Activated CD4-positive, alpha-beta T cell treated with anti-CD3 and anti-CD28 coated beads, Interleukin-2, amount 50 U/mL, for 4 hours (primary cell): Measurements from ENCODE around the gene CADM1.

ENCODE experiments used
- DNase-seq, 2 experiments: peaks; one replicate each; pipeline ENCODE4 v3.0.0-alpha.2; 2020

CADM1 gene

DNA sequence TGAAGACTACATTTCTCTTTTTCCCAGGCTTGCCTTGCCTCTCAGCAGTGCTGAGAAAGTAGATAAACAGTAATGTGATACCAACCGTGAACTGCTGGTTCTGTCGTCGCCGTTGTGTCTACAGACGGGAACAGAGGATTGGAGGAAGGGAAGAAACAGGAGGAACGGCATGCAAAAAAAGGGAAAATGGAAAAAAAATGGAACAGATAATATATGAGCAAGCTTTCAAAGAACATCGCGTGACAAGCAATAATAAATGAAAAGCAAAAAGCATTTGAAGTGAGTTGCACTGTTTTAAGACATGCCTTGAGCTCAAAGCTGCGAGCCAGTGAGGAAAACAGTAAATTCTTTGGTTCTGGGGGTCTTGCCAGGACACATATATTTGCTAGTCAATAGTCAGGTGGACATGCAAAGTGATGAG, 305.9 kb downstream of the CADM1 start:
- no peak for DNase-seq

DNA sequence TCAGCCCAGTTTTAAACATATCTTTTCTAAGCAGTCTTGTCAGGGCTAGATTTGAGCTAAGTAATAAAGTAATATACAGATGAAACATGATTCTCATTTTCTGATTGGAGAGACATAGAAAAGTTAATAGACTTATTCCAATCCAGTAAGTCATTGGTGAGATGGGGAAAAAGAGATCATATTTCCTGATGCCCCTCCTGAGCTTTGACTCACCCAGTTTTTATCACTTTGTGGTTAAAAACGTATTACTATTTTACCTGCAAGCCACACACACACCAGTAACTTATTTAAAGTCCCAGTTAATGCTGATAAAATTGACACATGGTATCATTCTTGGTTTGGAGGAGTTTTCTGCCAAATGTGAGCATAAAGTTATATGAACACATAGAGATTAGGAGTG, 306.8 kb downstream of the CADM1 start:
- DNase-seq, result no peak

DNA sequence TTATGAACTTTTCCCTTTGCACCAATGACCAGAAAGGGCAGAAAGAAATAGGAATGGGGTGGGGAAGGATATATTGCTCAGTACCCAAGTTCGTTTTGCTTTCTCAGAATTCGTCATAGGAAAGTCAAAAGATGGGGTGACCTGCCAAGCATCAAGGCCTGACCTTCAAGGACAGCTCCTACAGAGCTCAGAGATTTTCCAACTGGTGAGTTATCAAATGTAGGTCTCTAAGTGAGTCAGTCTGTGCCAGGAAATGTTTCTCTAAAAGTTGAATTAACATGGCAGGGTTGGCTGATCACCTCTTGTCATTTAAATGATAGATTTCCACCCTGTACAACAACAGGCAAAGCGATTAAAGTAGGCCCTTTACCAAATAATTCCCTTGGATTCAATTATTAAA, 307.2 kb downstream of the CADM1 start:
- no peak for DNase-seq

DNA sequence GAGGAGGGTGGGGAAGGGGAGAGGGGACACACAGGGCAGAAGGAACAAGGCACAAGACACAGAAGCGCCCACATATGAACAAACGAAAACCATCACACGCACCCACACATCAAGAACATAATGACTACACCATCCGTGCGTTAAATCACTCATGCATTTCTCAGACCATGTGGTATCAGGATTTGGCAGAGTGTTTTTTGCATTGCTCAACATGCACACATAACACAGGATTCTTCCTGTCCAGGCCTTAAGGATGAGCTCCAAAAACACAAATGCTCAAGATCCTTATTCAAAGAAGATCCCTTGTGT, 309.5 kb downstream of the CADM1 start:
- DNase-seq, result no peak

DNA sequence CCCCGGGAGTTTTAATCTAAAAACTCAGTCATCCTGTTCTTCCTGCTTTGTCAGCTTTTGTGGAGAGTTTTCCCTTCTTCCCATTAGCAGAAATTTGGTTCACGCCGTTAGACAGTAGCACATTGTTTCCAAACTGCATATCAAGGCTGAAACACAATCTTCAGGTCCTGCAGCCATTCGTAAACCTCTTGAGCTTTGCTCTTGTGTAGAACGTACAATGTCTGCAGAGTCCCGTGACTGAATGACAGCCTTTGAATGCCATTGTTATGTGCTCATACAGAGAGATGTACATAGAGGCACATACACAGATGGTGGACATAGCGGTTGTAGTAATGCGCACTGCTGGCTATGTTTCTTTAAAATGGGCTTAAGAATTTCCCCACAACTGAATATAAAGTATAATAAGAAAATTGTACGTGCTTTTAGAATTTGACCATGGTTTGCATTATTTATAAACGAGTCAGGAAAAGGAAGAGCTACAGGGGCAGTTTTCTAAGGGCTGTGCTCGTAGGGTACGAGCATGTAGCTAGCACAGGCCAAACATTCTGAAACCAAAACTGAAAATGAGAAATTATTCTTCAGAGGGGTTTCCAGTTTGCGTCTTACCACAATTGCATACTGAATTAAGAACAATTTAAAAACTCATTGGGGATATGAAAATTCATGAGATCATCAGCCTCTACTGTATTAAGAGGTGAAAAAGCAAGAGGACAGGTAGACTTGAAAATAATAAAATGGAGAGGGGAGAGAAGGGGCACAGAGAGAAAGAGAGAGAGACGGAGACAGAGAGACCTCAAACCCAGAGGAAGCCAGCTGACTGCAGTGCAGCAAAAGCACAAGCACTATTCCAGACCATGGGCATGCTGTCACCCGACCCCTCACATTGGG, 310.1 kb downstream of the CADM1 start:
- DNase-seq, result no peak

DNA sequence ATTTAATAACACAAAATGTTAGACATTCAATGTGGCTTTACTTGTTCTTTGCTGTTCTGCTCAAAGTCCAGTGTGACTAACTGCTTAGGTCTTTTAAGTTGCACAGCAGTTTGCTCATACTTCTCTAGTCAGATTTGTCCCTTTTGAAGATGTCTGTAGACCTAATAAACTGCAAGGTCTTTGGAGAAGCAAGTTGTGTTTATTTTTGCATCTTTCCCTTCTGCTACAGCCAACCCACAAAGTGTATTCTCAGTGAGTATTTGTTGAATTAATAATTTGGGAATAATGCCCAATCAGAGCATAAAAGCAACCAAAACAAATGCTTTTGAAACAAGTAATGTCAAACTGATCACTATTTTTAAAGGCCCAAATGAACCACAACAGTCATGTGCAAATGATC, 312.5 kb downstream of the CADM1 start:
- no peak for DNase-seq

DNA sequence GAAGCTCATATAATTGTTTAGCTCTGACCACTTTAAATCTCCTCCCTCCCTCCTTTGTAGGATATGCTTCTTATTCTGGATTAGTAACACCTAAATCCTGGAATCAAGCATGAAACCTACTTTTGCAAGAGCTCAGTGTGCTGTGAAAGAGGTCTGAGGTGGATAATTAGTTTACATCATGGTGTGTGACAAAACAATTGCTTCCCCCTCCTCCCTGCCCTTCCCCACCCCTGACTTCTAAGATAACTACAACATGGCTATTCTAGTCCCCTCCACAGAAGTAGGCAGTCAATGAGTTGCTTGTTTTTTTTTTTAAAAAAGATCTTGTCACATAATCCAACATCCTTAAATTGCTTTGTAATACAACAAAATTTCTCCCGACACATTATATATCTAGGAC, 314.0 kb downstream of the CADM1 start:
- DNase-seq, result no peak

DNA sequence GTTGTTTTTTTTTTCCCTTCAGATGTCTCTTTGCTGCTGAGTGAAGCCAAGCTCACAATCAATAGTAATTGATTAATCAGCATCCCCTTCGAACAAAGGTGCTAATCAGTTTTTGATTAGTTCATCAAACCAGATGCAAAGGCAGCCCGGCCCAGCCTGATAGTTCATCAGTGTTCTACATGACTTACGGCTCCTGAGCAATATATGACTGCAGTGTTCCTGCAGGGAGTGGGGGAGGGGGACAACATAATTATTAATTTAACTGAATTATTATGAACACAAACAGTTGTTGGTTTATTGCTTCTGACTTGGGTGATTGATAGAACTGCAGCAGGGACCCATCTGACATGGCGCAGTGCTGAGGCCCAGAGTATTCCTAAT, 315.3 kb downstream of the CADM1 start:
- DNase-seq, result no peak

DNA sequence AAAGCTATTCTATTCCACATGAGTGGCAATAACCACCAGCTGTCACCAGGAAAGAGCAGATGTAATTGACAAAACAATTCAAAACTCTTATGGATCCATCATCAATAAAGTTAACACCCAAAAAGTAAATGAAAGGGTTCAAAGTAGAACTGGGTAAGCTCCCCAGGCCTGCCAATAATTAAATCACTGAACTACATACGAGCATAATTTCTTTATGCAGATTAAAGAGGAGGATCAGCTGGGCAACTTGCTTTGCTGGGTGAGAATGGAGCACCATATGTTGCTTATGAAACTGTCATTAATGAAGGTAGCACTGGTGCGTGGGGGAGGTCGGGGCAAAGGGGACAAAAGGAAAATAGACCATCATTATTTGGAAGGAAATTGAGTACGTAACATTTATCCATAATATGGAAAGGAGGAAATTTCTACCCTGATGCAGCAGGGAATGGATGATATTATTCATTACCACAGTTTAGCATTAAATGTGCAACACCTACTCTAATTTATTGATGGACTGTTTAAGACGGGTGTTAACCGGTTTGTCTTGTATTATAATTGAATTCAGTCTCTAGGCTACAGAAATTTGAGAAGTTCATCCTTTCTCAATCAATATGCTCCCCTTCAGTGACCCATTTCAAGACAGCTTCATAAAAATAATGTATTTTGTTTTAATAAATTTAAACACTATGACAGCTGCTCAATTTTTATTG, 315.9 kb downstream of the CADM1 start:
- DNase-seq, result no peak

DNA sequence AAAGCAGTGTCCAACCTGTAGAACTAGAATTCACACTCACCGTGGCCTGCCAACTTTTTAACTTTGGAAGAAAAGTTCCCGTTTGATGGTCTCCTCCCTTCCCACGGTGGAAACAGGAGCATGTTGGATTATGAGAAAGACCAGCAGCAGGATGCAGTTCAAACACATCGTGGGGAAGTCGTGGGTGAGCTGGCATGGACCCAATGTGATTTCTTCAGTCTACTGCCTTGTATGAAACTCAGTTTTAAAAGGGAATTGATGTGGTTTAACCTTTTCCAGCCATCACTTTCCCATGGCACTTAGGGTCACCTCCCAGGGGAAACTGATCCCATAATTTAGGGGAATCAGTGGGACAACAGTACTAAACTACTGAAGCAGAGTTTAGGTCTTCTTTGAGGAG, 318.3 kb downstream of the CADM1 start:
- no peak for DNase-seq

DNA sequence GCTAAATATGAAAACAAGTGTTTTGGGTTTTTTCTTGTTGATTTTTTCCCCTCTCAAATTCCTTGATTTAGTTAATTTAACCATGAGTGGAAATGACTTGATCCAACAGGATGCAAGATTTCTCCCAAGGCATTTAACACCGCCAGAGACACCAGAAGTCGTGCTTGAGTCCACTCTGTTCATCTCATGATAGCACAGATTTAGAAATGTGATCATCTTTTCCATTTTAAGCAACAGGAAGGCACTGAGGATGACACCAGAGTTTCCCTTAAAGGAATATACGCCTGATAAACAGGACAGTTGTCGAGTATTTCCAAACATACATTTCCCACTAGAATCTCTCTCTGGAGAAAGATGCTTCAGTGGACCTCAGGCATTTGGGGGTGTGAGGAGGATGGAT, 318.7 kb downstream of the CADM1 start:
- no peak for DNase-seq

DNA sequence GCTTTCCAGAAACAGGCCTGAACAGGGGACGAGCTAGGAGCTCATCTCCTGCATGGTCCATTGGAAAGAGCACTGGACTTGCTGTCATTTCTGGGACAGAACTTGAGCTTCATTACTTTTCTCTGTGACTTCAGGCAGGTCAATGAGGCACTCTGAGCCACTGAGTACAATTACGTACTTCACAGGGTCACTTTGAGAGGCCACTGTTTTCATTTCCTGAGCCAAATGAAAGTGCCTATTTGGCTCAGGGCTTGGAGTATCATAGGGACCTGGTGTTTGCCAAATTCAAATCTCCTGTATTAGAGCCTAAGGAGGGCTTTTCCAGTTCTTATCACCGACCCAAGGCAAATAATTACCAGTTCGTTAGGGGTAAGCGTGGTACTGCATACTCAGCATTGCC, 319.3 kb downstream of the CADM1 start:
- DNase-seq, result no peak

DNA sequence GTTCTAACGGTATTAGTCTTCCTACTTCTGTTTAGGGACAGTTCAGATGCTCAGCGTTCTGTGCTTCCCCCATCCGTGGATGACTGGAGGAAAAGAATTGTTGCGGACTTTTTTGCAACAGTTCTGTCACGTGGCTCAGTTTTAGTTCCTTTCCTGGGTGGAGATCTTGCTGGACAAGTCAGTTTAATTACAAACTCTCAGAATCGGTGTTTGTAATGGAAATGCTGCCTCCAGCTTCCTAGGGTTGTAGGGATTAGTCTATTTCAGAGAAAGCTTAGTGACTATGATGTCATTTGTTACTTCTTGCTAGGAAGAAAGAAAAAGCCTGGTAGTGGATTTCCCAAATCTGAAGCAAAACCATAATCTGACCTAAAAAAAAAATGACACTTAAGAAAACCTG, 320.4 kb downstream of the CADM1 start:
- DNase-seq, result no peak

DNA sequence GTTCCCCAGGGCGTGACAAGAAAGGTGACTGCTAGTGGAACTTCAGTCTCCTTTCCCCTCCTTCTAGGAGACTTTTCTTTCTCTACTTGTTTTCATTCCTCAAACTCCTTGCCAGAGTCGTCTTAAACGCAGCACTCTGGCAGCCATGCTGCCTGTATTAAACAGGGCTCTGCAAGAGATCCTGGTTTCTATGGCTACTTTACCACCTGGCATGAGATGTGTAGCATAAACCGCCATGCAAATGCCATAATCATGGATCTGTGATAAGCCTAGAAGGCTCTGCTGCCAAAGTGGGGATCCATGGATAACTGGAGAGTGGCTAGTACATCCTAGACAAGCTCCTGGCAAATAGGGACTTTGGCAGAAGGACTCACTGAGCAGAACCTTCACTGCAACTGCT, 321.1 kb downstream of the CADM1 start:
- DNase-seq, result no peak

DNA sequence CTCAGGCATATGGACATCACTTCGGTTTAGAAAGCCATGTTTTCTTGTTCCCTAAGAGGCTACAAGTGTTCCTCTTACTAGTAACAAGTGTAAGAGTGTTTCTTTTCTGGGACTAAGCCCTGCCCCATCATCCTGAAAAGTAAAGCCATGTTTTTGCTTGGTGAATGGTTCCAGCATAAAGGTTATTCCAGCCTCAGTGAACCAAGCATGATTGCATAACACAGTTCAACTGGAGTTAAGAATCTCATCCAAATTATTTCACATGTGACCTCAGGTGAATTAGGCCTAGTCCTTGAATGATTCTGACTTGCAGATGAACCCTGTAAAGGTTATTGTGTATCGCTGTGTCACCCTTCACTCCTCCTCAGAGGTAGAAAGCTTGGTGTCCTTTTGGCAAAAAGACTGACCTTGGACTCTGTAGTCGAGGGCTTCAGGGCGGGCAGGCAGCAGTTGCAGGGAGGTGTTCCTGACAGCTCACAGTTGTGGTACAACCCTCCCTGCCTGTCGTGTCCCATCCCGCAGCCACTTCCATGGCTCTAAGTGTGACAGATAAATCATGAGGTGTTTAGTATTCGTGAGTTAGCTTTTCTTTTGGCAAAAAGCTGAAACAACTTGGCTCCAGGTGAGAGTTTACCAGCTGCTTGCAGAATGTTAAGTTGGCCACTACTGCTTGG, 321.8 kb downstream of the CADM1 start:
- no peak for DNase-seq

DNA sequence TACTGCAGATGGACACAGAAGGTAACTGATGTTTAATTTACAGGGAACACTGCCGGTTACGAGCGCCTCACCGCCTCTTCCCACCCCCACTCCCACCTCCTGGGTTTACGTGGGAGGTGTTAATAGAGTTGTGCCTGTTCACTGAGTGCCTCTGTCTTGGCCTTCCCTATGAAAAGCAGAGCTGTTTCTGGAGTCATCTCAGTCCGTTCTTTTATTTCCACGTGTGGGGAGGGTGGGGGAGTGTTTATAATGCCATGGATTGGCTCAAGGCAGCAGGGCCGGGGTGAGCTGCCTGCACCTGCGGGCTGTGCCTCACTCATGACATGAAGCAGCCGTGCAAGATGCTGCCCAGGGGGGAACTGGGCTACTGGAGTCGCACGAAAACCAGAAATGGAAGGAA, 322.7 kb downstream of the CADM1 start:
- DNase-seq, result no peak

DNA sequence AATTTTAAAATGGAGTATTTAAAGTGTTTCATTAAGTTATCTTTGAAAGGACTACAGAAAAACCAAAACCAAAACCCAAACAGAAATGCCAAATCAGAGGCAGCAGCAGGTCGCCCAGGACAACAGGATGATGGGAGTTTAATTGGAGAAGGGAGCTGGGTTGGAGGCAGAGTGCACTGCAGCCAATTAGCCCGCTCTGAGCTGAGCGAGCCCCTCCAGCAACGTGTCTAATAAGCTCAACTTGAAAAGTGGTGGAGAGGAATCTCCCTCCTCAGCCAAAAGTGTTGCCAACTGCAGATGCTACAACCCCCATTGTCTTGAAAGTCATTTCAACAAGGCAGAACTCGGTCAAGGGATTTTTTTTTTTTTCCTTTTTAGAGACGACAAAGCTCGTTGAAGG, 323.9 kb downstream of the CADM1 start:
- no peak for DNase-seq

DNA sequence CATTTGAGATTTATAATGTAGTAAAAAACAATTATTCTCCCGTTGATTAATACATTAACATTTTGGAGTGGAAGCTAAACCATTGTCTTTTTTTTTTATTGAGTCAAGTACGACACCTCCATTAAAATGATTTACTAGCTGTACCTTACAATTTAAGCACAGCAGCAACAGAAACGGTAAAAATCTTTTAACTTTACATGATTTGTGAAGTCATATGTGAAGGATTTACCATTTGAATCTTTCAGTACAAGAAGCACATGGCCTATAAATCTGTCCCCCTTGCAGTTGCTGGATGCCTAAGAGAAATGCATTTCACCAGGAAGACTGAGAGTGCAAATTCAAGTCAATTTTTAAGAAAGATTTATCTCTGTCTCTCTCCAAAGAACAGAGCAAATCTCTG, 324.6 kb downstream of the CADM1 start:
- DNase-seq, result no peak

DNA sequence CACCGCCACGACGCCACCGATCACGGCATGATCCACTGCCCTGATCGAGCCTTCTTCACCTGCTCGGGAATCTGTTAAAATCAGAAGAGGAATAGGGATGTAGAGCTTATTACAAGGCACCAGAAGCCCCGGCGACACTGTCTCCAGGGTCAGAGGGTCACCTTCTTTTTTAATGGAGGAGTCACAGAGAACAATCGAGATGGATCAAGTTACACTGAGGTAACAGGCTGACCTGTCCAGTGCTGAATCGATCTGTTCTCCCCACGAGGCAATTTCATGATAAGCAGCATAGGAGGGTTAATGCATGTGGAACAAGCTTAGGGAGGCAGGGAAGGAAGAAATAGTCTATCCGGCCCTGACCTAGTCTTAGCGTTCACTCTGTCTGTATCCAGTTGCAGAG, 325.5 kb downstream of the CADM1 start:
- no peak for DNase-seq

DNA sequence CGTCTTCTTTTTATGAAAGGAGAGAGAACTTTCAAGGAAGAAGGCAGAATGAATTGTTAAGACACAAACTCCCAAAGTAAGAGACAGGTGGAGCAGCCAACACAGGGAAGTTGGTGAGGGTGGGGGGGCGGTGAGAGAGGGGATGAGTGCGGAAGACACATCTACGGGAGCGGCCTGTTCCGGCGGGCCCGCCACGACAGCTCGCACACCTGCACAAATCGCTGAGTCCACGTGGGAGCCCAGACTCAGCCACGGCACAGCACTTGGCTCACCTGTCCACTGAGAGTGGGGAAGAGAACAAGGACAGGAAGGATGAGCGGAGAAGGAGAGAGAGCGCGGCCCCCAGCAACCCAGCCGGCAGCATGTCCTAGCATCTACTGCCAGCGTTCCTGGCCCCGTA, 331.1 kb downstream of the CADM1 start:
- DNase-seq, result no peak

DNA sequence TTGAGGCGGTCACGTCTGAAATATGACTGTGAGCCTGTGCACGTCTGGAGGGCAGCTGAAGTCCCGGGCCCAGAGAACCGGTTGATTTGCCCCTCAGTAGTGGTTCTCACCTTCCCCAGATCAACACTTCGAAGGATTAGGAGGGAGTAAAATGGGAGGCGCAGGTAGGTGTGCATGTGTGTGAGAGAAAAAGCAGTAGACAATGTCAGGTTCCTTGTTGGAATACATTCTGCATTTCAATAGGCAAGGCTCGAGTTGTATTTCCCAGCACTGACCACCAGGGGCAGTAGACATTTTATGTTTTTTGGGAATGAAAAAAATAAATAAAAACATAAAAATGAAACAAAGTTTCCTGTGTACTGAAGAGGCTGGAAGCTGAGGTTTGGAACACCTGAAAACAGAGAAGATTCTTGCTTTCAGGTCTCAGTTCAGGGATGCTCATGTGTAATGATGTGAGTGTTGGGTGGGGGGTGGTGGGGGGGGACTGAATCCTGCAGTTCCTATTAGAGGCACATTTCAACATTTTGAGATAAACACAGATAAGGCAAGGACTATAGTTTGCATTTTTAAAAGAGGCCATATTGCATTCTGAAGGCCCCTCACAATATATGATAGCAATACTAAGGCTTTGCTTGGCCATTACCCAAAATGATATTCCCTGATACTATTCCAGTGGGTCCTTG, 333.9 kb downstream of the CADM1 start:
- no peak for DNase-seq

DNA sequence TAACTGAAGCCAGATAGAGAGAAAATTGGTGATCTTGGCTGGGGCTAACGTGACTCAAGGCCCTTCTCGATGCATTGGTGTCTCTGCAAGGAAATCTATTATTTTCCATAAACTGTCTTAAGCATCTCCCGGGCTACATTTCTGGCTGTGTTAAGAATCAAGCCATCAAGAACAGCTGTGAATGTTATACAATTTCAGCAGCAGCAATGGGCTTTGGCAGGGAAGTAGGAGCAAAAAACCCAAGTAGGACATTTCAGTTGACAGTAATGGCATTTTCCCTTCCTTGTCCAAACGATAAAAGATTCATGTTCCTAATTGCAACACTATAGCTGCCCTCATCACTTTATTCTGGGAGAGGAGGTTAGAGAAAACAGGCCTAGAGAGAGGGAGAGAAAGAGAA, 335.0 kb downstream of the CADM1 start:
- no peak for DNase-seq

DNA sequence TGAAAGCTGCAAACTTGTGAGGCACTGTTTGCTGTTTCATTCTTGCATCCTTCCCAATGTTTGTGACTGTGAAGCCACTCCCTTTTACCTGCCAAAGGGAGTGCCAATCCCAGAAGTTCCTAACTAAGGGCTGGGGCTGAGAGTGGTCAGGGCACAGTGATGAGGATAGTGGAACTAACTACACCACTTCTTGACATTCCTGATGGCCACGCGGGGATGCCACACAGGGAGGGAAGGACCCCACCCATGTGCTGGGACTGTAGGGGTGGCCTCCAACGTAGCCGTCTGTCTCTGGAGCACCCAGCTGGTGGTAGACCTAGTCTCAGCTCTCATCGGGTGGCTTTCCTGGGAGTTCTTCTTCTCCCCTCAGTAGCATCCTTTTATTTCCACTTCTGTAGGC, 335.5 kb downstream of the CADM1 start:
- DNase-seq, result no peak

DNA sequence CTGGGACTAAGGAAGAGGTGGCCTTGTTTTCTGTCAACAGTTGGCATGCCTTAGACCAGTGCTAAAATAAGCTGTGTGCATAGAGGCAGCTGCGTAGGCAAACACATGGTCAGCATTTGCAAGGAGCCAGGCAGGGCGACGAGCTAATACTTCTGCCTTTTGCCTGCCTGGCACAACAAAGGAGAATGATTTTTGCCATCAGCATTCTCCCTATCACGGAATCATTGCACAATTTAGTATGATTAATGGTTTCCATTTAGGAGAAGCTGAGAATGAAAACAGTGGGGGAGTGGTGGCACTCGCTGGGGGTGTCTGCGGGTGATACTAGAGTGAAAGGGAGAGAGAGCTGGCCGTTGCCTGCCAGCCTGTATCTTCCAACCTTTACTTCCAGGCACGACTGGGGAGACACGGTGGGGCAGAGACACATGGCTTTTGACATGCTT, 336.0 kb downstream of the CADM1 start:
- DNase-seq, result no peak
